Activated T-cell treated with anti-CD3 and anti-CD28 coated beads, Interleukin-2, amount 50 U/mL, for 72 hours (primary cell): ENCODE results near the gene MAP10. TPM values are rescaled to one million over a fixed set of nuclear protein-coding genes. Genes with fewer than 3 reads are reported as not detected.

Experiments
- ATAC-seq, 2 donors: fragments of 150-1000 bp; cut with Tn5 transposase; replicated peaks in 1 of 2; 2 replicates each; pipeline ENCODE4 v1.10.0; 2021; ENCODE audit warnings: moderate library complexity in 2 of 2, mild to moderate bottlenecking in 1 of 2
- DNase-seq, 2 donors: peaks; one replicate each; pipeline ENCODE4 v3.0.0; 2021 to 2022; ENCODE audit warnings: mixed read lengths in 1 of 2
- H3K27ac Mint-ChIP-seq: one replicate; pipeline ENCODE4 v1.8.0; 2022; ENCODE audit warnings: mild to moderate bottlenecking, moderate library complexity, mixed read lengths
- H3K27me3 Mint-ChIP-seq: one replicate; pipeline ENCODE4 v1.8.0; 2022; ENCODE audit warnings: low read depth, mixed read lengths
- H3K36me3 Mint-ChIP-seq, 2 donors: one replicate each; pipeline ENCODE4 v1.8.0; 2022; ENCODE audit warnings: mixed read lengths in 2 of 2, mild to moderate bottlenecking in 1 of 2; ENCODE audit not compliant: insufficient read depth in 2 of 2
- H3K4me1 Mint-ChIP-seq: one replicate; pipeline ENCODE4 v1.8.0; 2022; ENCODE audit warnings: low read depth, mixed read lengths
- H3K4me3 Mint-ChIP-seq, 2 donors: one replicate each; pipeline ENCODE4 v1.8.0; 2022; ENCODE audit warnings: mild to moderate bottlenecking in 2 of 2, mixed read lengths in 2 of 2, moderate library complexity in 2 of 2
- H3K9me3 Mint-ChIP-seq, 2 donors: one replicate each; pipeline ENCODE4 v1.8.0; 2022; ENCODE audit warnings: mixed read lengths in 2 of 2
- total RNA-seq, 2 donors: library from RNA; stranded (reverse); gene quantifications; one replicate each; pipeline ENCODE4 v1.2.3, GENCODE V29; 2022

MAP10 gene
- 1 to 10 TPM; 1.7 to 1.9 TPM for total RNA-seq

- Mint-ChIP-seq H3K9me3 (peaks cover 7 to 14% of the 10 kb centered on the region in 2 donors), H3K27me3 (no peaks in the 10 kb centered on the region), H3K4me3 (peak within 1 kb of the TSS; percentile 82 to 89), H3K4me1 (peaks cover 20% of the 10 kb centered on the region), H3K27ac (peak within 1 kb of the TSS; percentile 86), H3K36me3 (peaks cover 6 to 10% of the 10 kb centered on the region in 2 donors)
- ATAC-seq (peak; percentile 88 to 91), DNase-seq (peak; percentile 85 to 86)
These were observed at the start of gene MAP10 for GRCh38 chr1:232805269-232806185. Gene MAP10, plus strand, starts transcription at chr1:232805416. Its CDS starts 34 bp downstream, at chr1:232805450.

GRCh38 chr1:232764458-232765251 is 40.6 kb upstream of the MAP10 start:
- no peak for DNase-seq
- H3K27me3 Mint-ChIP-seq, result peaks cover 18% of the 10 kb centered on the region
- peaks cover 2 to 3% of the 10 kb centered on the region in 2 donors for H3K9me3 Mint-ChIP-seq
- H3K4me3 Mint-ChIP-seq, result no peak overlapping the region
- no peak for ATAC-seq
- H3K4me1 Mint-ChIP-seq, result no peaks in the 10 kb centered on the region
- peaks cover 0 to 2% of the 10 kb centered on the region in 2 donors for H3K36me3 Mint-ChIP-seq
- H3K27ac Mint-ChIP-seq, result no peak overlapping the region

- peaks cover 18% of the 10 kb centered on the region for H3K27me3 Mint-ChIP-seq
These were observed 39.7 kb upstream of the MAP10 start for GRCh38 chr1:232765542-232765941.

GRCh38 chr1:232766241-232766890 is 38.9 kb upstream of the MAP10 start:
- peaks cover 0 to 2% of the 10 kb centered on the region in 2 donors for H3K36me3 Mint-ChIP-seq
- H3K27ac Mint-ChIP-seq, result no peak overlapping the region
- H3K9me3 Mint-ChIP-seq, result peaks cover 2 to 3% of the 10 kb centered on the region in 2 donors
- H3K27me3 Mint-ChIP-seq, result peaks cover 18% of the 10 kb centered on the region
- DNase-seq (no peak), ATAC-seq (no peak)
- H3K4me1 Mint-ChIP-seq, result no peaks in the 10 kb centered on the region
- no peak overlapping the region for H3K4me3 Mint-ChIP-seq

More at GRCh38 chr1:232765542-232765941, 39.7 kb upstream of the MAP10 start:
- H3K36me3 Mint-ChIP-seq, result peaks cover 0 to 2% of the 10 kb centered on the region in 2 donors
- no peak overlapping the region for H3K4me3 Mint-ChIP-seq
- ATAC-seq, result no peak
- no peak for DNase-seq
- no peak overlapping the region for H3K27ac Mint-ChIP-seq
- peaks cover 2 to 3% of the 10 kb centered on the region in 2 donors for H3K9me3 Mint-ChIP-seq
- no peaks in the 10 kb centered on the region for H3K4me1 Mint-ChIP-seq

GRCh38 chr1:232766904-232767303 is 38.3 kb upstream of the MAP10 start:
- H3K27ac Mint-ChIP-seq, result no peak overlapping the region
- H3K36me3 Mint-ChIP-seq, result peaks cover 0 to 2% of the 10 kb centered on the region in 2 donors
- H3K9me3 Mint-ChIP-seq, result peaks cover 2 to 3% of the 10 kb centered on the region in 2 donors
- no peak overlapping the region for H3K4me3 Mint-ChIP-seq
- H3K4me1 Mint-ChIP-seq, result no peaks in the 10 kb centered on the region
- ATAC-seq, result no peak
- peaks cover 18% of the 10 kb centered on the region for H3K27me3 Mint-ChIP-seq
- DNase-seq, result no peak

GRCh38 chr1:232767305-232768074 is 37.7 kb upstream of the MAP10 start:
- H3K27me3 Mint-ChIP-seq, result peaks cover 18% of the 10 kb centered on the region
- peaks cover 0 to 2% of the 10 kb centered on the region in 2 donors for H3K36me3 Mint-ChIP-seq
- H3K9me3 Mint-ChIP-seq, result peaks cover 2 to 3% of the 10 kb centered on the region in 2 donors
- no peak overlapping the region for H3K4me3 Mint-ChIP-seq
- no peaks in the 10 kb centered on the region for H3K4me1 Mint-ChIP-seq
- DNase-seq, result no peak
- no peak overlapping the region for H3K27ac Mint-ChIP-seq
- no peak for ATAC-seq

- Mint-ChIP-seq H3K4me3 (no peak overlapping the region), H3K27ac (no peak overlapping the region), H3K36me3 (no peaks in the 10 kb centered on the region), H3K9me3 (no peaks in the 10 kb centered on the region), H3K27me3 (peaks cover 18% of the 10 kb centered on the region), H3K4me1 (no peaks in the 10 kb centered on the region)
- DNase-seq (no peak), ATAC-seq (no peak)
These were observed 36.4 kb upstream of the MAP10 start for GRCh38 chr1:232768793-232769192.

- no peak for DNase-seq
- H3K9me3 Mint-ChIP-seq, result no peaks in the 10 kb centered on the region
- no peaks in the 10 kb centered on the region for H3K36me3 Mint-ChIP-seq
- ATAC-seq, result no peak
- no peak overlapping the region for H3K27ac Mint-ChIP-seq
- no peaks in the 10 kb centered on the region for H3K4me1 Mint-ChIP-seq
- H3K27me3 Mint-ChIP-seq, result peaks cover 13% of the 10 kb centered on the region
- H3K4me3 Mint-ChIP-seq, result no peak overlapping the region
These were observed 35.5 kb upstream of the MAP10 start for GRCh38 chr1:232769733-232770132.

- Mint-ChIP-seq H3K4me3 (no peak overlapping the region), H3K4me1 (no peaks in the 10 kb centered on the region), H3K9me3 (no peaks in the 10 kb centered on the region), H3K27ac (no peak overlapping the region), H3K36me3 (no peaks in the 10 kb centered on the region), H3K27me3 (no peaks in the 10 kb centered on the region)
- DNase-seq (no peak), ATAC-seq (no peak)
These were observed 31.5 kb upstream of the MAP10 start for GRCh38 chr1:232773752-232774151.

GRCh38 chr1:232776526-232777106 is 28.6 kb upstream of the MAP10 start:
- H3K9me3 Mint-ChIP-seq, result no peaks in the 10 kb centered on the region

GRCh38 chr1:232780354-232780753 is 24.9 kb upstream of the MAP10 start:
- no peaks in the 10 kb centered on the region for H3K27me3 Mint-ChIP-seq
- H3K36me3 Mint-ChIP-seq, result no peaks in the 10 kb centered on the region
- no peak overlapping the region for H3K27ac Mint-ChIP-seq
- DNase-seq (no peak), ATAC-seq (no peak)
- H3K9me3 Mint-ChIP-seq, result no peaks in the 10 kb centered on the region
- no peaks in the 10 kb centered on the region for H3K4me1 Mint-ChIP-seq
- H3K4me3 Mint-ChIP-seq, result no peak overlapping the region

More at GRCh38 chr1:232776526-232777106, 28.6 kb upstream of the MAP10 start:
- Mint-ChIP-seq H3K36me3 (no peaks in the 10 kb centered on the region), H3K4me3 (no peak overlapping the region), H3K27ac (no peak overlapping the region), H3K4me1 (no peaks in the 10 kb centered on the region), H3K27me3 (no peaks in the 10 kb centered on the region)
- DNase-seq (no peak), ATAC-seq (no peak)

- Mint-ChIP-seq H3K27me3 (no peaks in the 10 kb centered on the region), H3K4me3 (no peak overlapping the region), H3K9me3 (no peaks in the 10 kb centered on the region), H3K36me3 (no peaks in the 10 kb centered on the region), H3K4me1 (no peaks in the 10 kb centered on the region), H3K27ac (no peak overlapping the region)
- DNase-seq (no peak), ATAC-seq (no peak)
These were observed 20.4 kb upstream of the MAP10 start for GRCh38 chr1:232784794-232785193.
